ENCODE measurements around the gene C1orf226.

GRCh38 chr1:162365284-162366020 is 16.1 kb upstream of the C1orf226 start:
- no peak for TF ChIP-seq CTCF (IDR thresholded peaks at IDR 0.05; ENCODE audit: control extremely low read depth in 1 of 3, insufficient read depth in 1 of 3, low read depth in 1 of 3, low read length in 3 of 3)
- no peak for TF ChIP-seq CHD1 (IDR thresholded peaks at IDR 0.05; ENCODE audit: low read depth, low read length)
- TF ChIP-seq CTBP2 (IDR thresholded peaks at IDR 0.05; ENCODE audit: borderline replicate concordance, insufficient read depth, insufficient read length, low read length): no peak
- TF ChIP-seq EZH2 (IDR thresholded peaks at IDR 0.05; ENCODE audit: low read depth, low read length, severe bottlenecking): no peak
- TF ChIP-seq POLR2A (IDR thresholded peaks at IDR 0.05; ENCODE audit: control extremely low read depth in 1 of 2, low read depth in 2 of 2, low read length in 2 of 2): no peak
- TF ChIP-seq ATF3 (IDR thresholded peaks at IDR 0.05; ENCODE audit: insufficient read depth, low read depth, low read length): no peak
- TF ChIP-seq ZNF274 (IDR thresholded peaks at IDR 0.05; ENCODE audit: borderline replicate concordance, extremely low read depth, low read length): no peak
- TF ChIP-seq CEBPB (IDR thresholded peaks at IDR 0.05; ENCODE audit: low read depth, low read length): no peak
- TF ChIP-seq RAD21 (IDR thresholded peaks at IDR 0.05 in 1 of 2, conservative IDR thresholded peaks at IDR 0.05 in 1 of 2; ENCODE audit: low read depth in 2 of 2, low read length in 2 of 2): no peak
- TF ChIP-seq SUZ12 (IDR thresholded peaks at IDR 0.05; ENCODE audit: low read length): no peak
- TF ChIP-seq YY1 (IDR thresholded peaks at IDR 0.05; ENCODE audit: low read depth, low read length): no peak
- no peak for TF ChIP-seq CREB1 (IDR thresholded peaks at IDR 0.05)
- TF ChIP-seq EP300 (IDR thresholded peaks at IDR 0.05; ENCODE audit: borderline replicate concordance in 1 of 2, low read depth in 2 of 2, low read length in 2 of 2): no peak

All from H1 (cell line).